ENCODE measurements around the gene WDR64. TPM values are rescaled to one million over a fixed set of nuclear protein-coding genes. Genes with fewer than 3 reads are reported as not detected.

WDR64 gene
- total and polyA plus RNA-seq, 3 donors from 2014 or later: 4.3 to 7.1 (median 5.5) TPM

DNA sequence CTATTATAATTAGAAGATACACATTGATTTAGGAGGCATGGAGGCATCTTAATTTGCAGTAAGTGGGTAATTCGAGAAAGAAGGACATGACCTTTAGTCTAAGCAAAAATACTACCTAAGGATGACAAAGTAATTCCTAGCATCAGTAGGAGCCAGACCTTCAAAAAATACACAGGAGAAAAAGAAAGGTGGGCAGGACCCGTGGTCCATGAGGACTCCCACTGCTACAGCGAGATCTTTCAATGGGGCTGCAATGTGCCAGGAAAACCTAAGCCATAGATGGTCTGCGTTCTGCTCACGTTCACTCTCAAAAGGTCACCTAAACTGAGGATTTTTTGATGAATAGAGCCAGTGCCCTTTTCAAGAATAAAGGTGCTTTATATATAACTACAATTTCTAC is 185.3 kb downstream of the WDR64 start:
- intact Hi-C loops (cut with DNase I; ENCODE audit: low total_unique reads): loop anchor here (10.0 kb wide), 1 partner anchor 223 kb away; no protein-coding TSS in a partner anchor
- WGBS, 2 donors: 84 to 86% methylated on average over 5 of the region's 5 CpGs
- H3K4me3 ChIP-seq: no peak overlapping the region
- H3K4me1 ChIP-seq: no peaks in the 10 kb centered on the region
- H3K27ac ChIP-seq: no peak overlapping the region
- no peak for DNase-seq
- no peaks in the 10 kb centered on the region for H3K27me3 ChIP-seq
- H3K36me3 ChIP-seq (ENCODE audit: low read depth, missing control alignments): no peaks in the 10 kb centered on the region
- TF ChIP-seq POLR2A (IDR thresholded peaks at IDR 0.05): no peak
- TF ChIP-seq, protein P1, sequence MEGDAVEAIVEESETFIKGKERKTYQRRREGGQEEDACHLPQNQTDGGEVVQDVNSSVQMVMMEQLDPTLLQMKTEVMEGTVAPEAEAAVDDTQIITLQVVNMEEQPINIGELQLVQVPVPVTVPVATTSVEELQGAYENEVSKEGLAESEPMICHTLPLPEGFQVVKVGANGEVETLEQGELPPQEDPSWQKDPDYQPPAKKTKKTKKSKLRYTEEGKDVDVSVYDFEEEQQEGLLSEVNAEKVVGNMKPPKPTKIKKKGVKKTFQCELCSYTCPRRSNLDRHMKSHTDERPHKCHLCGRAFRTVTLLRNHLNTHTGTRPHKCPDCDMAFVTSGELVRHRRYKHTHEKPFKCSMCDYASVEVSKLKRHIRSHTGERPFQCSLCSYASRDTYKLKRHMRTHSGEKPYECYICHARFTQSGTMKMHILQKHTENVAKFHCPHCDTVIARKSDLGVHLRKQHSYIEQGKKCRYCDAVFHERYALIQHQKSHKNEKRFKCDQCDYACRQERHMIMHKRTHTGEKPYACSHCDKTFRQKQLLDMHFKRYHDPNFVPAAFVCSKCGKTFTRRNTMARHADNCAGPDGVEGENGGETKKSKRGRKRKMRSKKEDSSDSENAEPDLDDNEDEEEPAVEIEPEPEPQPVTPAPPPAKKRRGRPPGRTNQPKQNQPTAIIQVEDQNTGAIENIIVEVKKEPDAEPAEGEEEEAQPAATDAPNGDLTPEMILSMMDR (IDR thresholded peaks at IDR 0.05): no peak
- no peaks in the 10 kb centered on the region for H3K9me3 ChIP-seq

DNA sequence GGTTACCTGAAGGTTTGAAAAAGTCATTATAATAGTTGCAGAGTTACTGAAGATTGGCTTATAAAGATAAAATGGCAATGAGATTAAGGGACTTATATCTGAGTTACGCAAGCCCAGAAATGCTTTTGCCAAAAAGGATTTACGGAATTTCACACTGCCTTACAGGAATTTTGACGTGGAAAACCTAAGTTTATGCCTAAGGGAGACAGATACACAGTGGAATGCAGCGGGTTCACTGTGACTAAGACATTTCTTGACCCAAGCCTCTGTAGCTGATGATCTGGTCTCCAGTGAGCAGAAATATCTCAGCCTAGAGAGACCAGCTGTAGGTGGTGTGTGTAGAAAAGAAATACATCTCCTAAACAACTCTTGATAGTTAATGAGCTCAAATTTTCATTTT is 185.8 kb downstream of the WDR64 start:
- Histone ChIP-seq H3K27ac (no peak overlapping the region), H3K4me3 (no peak overlapping the region), H3K9me3 (no peaks in the 10 kb centered on the region), H3K36me3 (ENCODE audit: low read depth, missing control alignments) (no peaks in the 10 kb centered on the region), H3K4me1 (no peaks in the 10 kb centered on the region), H3K27me3 (no peaks in the 10 kb centered on the region)
- no peak for TF ChIP-seq POLR2A (IDR thresholded peaks at IDR 0.05)
- TF ChIP-seq, protein P1 (IDR thresholded peaks at IDR 0.05): no peak
- WGBS, 2 donors: 89 to 90% methylated on average over 4 of the region's 4 CpGs
- intact Hi-C loops (cut with DNase I; ENCODE audit: low total_unique reads): loop anchor here (10.0 kb wide), 1 partner anchor 223 kb away; no protein-coding TSS in a partner anchor
- DNase-seq: no peak

DNA sequence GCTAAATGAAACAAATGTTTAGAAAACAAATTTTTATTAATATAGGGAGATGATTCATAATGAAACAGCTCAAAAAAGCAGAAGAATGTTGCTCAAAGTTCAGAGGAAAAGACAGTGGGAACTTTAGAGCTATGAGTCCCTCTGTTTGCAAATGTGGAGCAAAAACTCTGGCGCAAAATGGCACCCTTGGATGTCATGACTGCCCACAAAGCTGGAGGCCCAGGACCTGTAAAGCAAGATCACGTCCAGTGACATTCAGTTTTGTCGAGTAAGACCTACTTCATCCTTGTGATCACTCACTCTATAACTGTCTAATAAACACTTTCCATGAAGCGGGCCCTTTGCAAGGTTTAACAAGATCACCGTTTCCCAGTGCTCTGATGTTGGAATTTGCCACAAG is 186.8 kb downstream of the WDR64 start:
- Histone ChIP-seq H3K36me3 (ENCODE audit: low read depth, missing control alignments) (no peaks in the 10 kb centered on the region), H3K27me3 (no peaks in the 10 kb centered on the region), H3K4me1 (no peaks in the 10 kb centered on the region), H3K27ac (no peak overlapping the region), H3K4me3 (no peak overlapping the region), H3K9me3 (no peaks in the 10 kb centered on the region)
- 91 to 99% methylated on average over 5 of the region's 5 CpGs for WGBS, 2 donors
- intact Hi-C loops (cut with DNase I; ENCODE audit: low total_unique reads): loop anchor here (10.0 kb wide), 1 partner anchor 224 kb away; no protein-coding TSS in a partner anchor
- no peak for DNase-seq
- TF ChIP-seq POLR2A (IDR thresholded peaks at IDR 0.05): no peak
- TF ChIP-seq, protein P1 (IDR thresholded peaks at IDR 0.05): no peak

DNA sequence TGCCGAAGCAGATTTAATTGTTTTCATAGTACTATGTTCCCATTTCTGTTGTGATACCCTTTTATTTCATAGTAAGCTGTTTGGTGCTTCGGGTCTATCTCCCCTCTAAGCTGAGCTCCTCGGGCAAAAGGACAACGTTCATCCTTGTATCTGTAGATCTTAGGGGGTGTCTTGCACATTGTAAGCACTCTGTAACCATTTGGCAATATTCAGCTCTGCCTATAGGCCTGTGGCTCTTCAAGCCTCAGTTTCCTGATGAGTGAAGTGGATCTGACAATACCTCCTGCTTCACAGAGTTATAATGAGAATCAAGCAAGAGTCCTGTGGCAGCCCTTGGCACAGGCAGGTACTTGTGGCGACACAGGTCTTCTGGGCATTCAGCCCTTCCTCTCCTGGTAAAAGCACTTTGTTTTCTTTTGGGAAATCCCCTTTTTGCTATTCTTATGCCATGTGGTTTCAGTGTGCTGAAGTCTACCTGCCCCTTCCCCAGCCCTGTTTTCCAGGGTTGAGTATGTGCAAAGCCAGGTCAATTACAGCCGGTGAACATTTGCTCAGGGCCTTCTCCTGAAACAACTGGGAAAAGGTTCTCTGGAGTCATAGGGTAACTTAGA is 187.4 kb downstream of the WDR64 start:
- TF ChIP-seq, protein P1 (IDR thresholded peaks at IDR 0.05): no peak
- no peak for TF ChIP-seq POLR2A (IDR thresholded peaks at IDR 0.05)
- no peaks in the 10 kb centered on the region for H3K9me3 ChIP-seq
- WGBS, 2 donors: 88 to 94% methylated on average over 6 of the region's 6 CpGs
- no peak for DNase-seq
- H3K27me3 ChIP-seq: no peaks in the 10 kb centered on the region
- intact Hi-C loops (cut with DNase I; ENCODE audit: low total_unique reads): loop anchor here (10.0 kb wide), 1 partner anchor 225 kb away; no protein-coding TSS in a partner anchor
- no peaks in the 10 kb centered on the region for H3K4me1 ChIP-seq
- H3K36me3 ChIP-seq (ENCODE audit: low read depth, missing control alignments): no peaks in the 10 kb centered on the region
- no peak overlapping the region for H3K27ac ChIP-seq
- H3K4me3 ChIP-seq: no peak overlapping the region

DNA sequence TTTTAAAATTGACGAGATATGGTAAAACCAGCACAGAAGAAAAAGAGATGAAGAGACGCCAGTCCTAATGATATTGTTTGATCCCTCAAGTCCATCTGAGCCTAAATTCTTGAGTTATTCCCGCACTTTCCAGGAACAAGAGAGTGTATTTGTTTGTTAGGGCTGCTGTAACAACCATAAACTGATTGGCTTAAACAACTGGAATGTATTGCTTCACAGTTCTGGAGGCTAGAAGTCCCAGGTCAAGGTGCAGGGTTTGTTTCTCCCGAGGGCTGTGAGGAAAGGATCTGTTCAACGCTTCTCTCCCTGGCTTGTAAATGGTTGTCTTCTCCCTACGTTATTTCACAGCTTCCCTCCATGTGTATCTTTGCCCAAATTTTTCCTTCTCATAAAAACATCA is 188.1 kb downstream of the WDR64 start:
- DNase-seq: no peak
- WGBS, 2 donors: 84 to 91% methylated on average over 6 of the region's 6 CpGs
- Histone ChIP-seq H3K27me3 (no peaks in the 10 kb centered on the region), H3K36me3 (ENCODE audit: low read depth, missing control alignments) (no peaks in the 10 kb centered on the region), H3K9me3 (no peaks in the 10 kb centered on the region), H3K4me1 (no peaks in the 10 kb centered on the region), H3K4me3 (no peak overlapping the region), H3K27ac (no peak overlapping the region)
- intact Hi-C loops (cut with DNase I; ENCODE audit: low total_unique reads): no loop called here
- TF ChIP-seq, protein P1 (IDR thresholded peaks at IDR 0.05): no peak
- no peak for TF ChIP-seq POLR2A (IDR thresholded peaks at IDR 0.05)

All from testis (tissue), 3 donors.